HG03103 (cell line): ENCODE data around the gene EEF1AKMT3.
"Not testable (repeated sequence)": the region's sequence is repeated elsewhere in the genome, so short reads cannot be mapped to it uniquely, and the experiment has no call there.

Experiments
- ATAC-seq: cut with Tn5 transposase; IDR thresholded peaks from one replicate; pipeline ENCODE4 v1.9.1; 2021; ENCODE audit warnings: low read depth; ENCODE audit not compliant: unreplicated experiment

EEF1AKMT3 gene

DNA sequence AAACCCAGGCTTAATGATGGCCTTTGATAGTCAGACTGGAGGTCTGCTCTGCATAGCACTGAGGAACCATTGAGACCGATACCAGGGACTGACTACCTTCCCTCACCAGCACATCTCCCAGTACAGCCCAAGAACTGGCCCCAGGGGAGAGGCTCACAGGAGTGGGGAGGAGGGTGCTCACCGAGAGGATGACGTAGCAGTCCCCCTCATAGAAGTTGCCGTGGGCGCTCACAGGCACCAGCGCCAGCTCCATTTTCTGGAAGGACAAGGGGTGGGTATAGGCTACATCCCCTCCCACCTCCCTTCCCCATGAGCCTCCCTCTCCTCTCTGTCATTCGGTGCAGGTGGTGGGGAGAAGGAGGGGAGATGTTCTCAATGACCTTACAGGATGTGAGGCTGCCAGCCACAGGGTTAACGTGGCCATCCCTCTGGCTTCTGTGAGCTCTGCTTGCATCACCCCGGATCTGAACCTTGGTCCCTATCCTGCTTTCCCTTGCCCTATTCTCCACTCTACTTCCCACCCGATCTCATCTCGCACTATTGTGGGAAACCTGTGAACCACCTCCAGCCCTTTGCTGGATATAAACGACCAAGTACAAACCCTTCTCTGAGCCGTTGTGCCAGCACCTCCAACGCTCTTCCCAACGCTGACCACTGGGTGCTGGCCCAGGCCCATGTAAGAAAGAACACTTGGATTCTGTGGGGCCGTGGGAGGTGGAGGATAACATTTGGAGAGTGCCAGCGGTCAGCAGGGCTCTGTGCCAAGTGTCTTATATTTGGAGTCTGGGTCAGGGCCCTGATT, 41.8 kb downstream of the EEF1AKMT3 start:
- ATAC-seq, result no peak

DNA sequence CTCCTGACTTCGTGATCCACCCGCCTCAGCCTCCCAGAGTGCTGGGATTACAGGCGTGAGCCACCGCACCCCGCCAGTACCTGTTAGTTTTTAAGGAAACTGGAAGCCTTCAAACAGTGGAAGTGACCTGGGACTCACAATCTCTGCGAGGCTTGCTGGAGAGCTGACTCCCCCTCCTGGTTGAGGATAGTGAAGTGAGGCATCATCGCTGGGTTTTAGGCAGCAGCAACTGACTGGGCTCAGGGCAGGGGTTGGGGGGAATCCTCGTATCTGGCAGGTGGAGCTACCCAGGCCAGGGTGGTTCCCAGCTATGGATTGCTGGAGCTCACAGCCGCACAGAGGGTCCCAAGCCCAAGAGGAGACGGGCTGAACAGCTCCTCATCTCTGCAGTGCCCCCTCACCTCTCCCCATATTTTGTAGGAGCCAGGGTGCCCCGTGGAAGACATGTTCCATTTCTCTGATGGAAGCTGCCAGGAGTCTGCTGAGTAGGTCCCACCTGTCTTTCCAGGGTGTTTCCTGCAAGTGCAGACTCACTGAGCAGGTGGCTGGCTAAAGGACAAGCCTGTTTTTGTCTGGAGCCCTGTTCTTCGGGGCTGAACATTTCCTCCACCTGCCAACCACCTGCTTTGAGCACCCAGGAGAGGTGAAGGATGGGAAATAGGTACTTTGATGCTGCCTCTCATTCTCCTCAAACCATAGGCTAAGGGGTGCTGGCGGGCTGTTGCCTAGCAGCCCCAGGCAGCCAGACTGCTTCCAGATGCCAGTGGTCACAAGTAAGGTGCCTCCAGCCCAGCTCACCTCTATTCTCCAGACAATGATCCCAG, 43.0 kb downstream of the EEF1AKMT3 start:
- ATAC-seq, result no peak

- ATAC-seq, result no peak
Observed at GRCh38 chr12:57816001-57816854, 43.8 kb downstream of the EEF1AKMT3 start.

DNA sequence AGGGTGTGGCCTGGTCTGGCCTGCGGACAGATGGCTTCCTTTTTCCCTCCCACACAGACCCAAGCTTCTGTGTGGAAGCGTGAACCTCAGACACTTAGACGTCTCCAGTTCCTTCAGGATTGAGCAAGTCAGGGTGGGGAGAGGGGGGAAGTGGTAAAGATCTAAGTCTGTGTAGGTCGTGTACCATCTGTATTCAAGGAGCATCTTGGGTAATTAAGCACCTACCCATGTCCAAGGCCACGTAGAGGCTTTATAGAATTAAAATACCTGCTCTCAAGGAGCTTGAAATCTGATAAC, 44.4 kb downstream of the EEF1AKMT3 start:
- no peak for ATAC-seq

GRCh38 chr12:57817261-57817989, 45.0 kb downstream of the EEF1AKMT3 start:
- ATAC-seq, result no peak

DNA sequence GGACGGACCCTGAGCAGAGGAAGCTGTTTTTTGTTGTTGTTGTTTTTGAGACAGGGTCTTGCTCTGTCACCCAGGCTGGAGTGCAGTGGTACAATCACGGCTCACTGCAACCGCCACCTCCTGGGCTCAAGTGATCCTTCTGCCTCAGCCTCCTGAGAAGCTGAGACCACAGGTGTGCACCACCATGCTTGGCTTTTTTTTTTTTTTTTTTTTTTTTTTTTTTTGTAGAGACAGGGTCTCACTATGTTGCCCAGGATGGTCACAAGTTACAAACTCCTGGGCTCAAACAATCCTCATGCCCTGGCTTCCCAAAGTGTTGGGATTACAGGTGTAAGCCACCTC, 45.5 kb downstream of the EEF1AKMT3 start:
- not testable (repeated sequence) for ATAC-seq

DNA sequence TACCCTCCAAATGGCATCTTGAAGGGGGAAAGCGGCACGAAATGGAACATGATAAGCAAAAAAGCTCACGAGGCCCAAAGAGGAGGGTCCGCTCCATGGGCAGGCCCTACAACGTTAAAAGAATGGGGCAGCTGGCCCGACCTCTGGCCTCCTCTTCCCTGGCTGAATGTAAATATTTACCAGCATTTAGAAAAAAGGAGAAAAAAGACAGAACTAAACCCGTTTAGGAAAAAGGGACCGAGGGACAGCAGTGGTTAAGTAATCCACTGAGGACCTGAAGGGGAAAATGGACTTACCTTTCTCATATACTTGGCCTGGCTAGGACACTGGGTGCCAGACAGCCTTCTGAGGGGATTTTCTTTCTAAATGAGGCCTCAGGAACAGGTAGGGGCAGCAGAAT, 47.7 kb downstream of the EEF1AKMT3 start:
- ATAC-seq, result not testable (repeated sequence)

DNA sequence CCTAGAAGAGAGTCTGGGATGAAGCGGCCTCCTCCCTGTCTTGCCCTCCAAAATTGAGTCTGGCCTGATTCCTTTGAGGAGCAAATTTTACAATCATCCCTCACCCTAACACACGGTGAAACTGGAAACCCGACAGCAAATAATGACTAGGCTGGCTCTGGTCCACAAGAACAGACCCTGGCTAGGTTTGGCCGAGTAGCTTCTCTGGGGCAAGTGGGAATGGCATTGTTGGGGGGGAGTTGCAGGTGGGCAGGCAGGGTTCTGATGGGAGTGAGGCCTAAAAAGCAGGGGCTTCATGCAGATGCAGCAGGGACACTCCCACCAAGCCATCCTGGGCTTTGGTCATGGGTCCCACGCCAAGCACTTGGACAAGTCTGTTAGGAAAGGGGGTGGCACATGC, 48.6 kb downstream of the EEF1AKMT3 start:
- ATAC-seq, result not testable (repeated sequence)

DNA sequence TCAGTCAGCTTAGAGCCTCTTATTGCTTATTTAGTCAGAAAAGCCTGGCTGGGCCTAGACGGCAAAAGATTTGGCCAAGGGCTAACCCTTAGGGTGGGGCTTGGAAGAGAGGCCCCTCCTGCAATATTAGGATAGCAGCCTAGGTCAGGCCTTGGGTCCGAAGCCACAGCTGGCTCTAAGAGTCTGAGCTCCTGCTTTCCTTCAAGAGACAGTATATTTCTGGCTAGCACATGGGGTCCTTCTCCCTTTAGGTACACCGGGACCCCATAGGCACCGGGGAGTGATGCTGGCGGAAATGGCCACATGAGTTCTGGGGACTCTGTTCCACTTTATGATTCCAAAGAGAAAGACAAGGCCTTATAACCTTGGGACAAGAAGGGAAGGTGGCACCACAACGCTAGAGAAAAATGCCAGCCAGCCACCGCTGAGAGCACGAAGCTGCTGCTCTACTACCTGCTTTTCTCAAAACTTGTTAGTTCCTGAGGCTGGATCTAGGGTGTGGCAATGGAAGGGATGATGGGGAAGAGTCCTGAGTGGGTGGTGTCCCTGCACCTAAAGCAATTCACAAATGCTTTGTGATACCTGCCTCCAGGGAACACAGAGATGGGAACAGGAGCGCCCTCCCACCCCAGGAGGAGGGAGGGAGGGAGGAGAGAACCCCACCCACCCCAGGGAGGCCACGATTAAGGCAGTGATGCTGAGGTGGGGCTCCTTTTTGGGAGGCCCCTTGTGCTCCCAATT, 49.2 kb downstream of the EEF1AKMT3 start:
- ATAC-seq, result no peak

- no peak for ATAC-seq
Observed at GRCh38 chr12:57822392-57823130, 50.1 kb downstream of the EEF1AKMT3 start.

DNA sequence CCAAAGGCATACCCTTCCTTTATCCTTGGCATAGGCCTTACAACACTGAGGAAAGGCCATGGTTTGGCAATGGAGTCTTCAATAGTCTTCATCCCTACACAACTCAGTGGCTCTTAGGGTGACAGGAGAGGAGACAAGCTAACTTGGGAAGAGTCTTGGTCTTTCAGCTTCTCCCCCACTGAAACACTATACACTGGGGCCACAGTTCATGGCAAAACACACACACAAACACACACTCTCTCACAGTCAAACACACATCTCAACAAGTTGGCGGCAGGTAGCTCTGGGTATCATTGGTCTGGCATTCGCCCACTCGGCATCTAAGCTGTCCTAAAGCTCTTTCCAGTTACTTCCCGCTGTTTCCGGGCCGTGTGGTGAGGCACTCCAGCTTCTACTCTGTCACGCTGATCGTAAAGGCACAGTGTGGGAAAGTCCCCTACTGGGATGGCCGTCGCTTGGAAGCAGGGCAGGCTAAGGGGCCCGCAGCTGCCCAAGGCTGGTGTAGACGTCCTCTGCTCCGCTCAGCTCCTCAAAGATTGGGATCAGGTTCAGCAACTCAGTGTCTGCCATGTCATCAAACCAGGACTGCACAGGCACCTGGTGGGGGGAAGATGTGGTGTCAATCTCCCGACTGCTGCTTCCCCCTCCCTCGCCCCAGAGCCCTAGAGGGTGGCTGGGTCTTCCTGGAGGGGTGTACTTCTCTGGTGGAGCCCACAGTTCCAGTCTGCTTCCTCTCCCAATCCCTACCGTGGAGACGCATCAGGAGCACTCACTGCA, 50.9 kb downstream of the EEF1AKMT3 start:
- no peak for ATAC-seq

GRCh38 chr12:57823908-57824640, 51.7 kb downstream of the EEF1AKMT3 start:
- ATAC-seq, result no peak

- ATAC-seq, result no peak
Observed at GRCh38 chr12:57825451-57825850, 53.0 kb downstream of the EEF1AKMT3 start.

- no peak for ATAC-seq
Observed at GRCh38 chr12:57826400-57826799, 54.0 kb downstream of the EEF1AKMT3 start.

DNA sequence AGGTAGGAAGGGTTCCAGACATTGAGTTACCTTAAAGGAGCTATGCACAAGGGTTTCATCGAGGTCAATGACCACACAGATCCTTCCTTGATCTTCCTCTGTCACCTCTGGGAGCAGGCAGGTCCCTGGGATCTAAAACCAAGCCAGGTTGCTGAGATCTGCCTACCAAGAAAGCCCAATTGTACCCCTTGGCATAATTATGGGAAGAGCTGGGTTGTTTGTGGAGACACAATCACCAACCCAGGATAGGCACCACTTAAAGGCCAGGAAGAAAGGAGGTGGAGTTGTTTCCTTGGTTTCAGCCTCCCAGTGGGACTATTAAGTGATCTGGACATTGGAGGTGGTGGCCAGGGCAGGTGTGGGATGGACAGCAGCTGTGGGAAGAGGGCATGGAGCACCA, 54.6 kb downstream of the EEF1AKMT3 start:
- no peak for ATAC-seq

DNA sequence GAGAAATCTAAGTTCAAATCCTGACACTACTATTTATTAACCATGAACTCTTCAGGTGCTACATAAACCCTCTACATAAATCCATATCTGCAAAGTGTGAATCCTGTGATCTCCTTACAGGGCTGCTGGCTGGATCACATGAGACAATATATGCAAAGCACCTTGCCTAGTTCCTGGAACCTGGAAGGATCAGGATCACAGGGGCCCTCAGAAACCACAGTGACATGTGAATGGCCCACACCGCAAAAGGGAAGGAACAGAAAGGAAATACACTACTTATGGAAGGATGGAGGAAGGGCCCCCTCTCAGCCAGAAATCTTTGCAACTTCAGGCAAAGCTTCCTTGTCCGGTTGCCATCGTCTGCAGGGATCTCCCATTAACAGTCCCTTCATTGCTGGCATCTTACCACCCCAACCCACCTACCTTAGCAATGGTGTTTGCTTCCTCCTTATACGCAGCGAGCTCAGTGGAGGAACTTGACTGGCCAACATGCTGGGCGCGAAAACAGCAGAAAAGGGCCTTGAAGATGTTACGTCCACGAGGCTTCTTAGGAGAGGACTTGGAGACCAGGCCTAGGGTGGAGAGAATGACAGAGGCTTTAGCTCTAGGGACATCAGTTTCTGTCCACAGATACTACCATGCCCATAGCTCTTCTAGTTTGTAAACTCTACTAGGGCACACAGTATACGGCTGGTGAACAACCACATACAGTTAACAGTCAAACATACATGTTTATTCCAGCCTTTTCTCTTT, 56.8 kb downstream of the EEF1AKMT3 start:
- ATAC-seq, result no peak

GRCh38 chr12:57830393-57830792, 58.0 kb downstream of the EEF1AKMT3 start:
- ATAC-seq, result no peak
